NOMO-1 treated with dmso at 0.1 percent for 144 hours (cell line): Measurements from ENCODE around the gene ACSM2B.
"Not testable (repeated sequence)": the region's sequence is repeated elsewhere in the genome, so short reads cannot be mapped to it uniquely, and the experiment has no call there.

Source experiments
- DNase-seq: peaks from one replicate; lab custom pipeline; 2025; ENCODE audit not compliant: unreplicated experiment; lab: John Stamatoyannopoulos, UW

ACSM2B gene

DNA sequence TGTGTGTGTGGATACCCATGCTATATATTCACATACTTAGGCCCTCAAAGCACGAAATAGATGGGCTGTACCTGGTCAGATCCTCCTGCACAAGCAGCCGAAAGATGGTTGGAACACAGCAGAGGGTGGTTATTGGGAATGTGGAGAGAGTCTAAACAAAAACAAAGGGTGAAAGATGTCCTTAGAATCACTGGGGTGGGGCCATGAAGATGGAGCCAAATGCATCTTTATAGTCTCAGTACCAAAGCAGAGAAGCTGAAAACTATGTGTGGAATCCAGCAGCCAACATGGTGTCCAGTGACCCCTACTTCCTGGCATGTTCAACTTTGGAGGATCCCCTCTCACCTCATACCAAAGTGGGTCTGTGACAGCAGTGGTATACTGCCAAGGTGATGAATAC lies 19.5 kb upstream of the ACSM2B start:
- not testable (repeated sequence) for DNase-seq

DNA sequence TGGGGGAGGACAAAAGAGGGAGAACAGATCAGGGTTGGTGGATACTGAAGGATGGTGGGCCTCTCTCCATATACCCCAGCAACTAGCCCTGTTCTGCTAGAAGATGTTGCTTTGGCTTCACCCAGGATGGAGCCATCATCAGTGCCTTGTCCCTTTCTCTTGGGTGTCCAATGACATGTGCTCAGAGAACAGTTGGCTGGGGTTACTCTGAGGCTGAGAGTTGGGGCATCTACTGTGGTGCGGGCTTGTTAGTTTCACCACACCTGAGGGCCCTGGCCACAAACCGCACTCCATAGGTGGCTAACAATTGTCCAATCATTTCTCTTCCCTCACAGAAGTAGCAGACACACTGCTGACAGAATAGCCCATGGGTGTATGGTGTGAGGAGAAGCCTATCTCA lies 18.9 kb upstream of the ACSM2B start:
- not testable (repeated sequence) for DNase-seq

DNA sequence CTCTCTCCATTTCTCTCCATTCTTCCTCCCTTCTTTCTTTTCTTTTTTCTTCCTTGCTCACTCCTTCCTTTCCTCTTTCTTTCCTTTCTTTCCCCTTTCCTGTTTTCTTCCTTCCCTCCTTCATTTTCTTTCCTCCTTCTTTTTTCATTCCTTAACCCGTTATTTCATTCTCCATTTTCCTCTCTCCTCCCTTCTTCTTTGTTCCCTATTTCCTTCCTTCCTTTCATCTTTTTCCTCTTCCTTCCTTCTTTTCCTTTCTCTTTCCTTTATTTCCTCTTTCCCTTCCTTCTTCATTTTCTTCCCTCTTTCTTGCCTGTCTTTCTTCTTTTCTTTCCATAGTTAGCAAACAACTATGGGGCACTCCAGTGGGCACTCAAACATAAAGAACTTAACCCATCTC lies 16.6 kb upstream of the ACSM2B start:
- DNase-seq = not testable (repeated sequence)

DNA sequence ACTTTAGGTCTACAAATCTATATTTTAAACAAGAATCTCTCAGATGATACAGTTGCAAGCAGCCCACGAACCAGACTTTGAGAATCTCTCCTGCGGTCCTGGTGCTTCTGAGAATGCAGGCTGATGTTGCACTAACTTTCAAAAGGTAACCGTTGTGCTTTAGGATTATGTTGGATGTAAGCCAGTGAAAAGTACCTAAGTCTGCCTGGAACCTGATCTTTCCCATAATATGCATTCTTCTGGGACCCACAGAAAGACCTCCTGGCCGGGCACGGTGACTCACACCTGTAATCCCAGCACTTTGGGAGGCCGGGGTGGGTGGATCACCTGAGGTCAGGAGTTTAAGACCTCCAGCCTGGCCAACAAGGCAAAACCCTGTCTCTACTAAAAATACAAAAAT lies 13.3 kb upstream of the ACSM2B start:
- DNase-seq = not testable (repeated sequence)

DNA sequence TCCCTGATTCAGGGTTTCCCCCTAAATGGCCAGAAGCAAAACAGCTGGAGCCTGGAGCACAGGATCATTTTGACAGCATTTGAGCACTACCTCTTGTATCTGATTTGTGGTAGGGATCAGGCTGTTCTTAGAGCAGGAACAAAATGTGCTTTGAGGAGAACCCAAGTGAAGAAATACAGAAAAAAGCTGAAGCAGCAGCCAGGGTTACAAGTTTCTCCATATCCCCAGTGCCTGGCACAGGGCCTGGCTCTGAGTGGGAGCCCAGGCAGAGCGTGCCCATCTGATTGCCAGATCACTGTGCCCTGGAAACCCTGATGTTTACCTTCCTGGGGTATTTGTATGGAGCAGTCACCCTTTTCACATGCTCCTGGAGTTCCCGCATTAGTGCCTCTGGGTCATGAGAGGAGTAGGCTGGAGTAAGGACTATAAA lies 11.5 kb upstream of the ACSM2B start:
- DNase-seq = not testable (repeated sequence)

DNA sequence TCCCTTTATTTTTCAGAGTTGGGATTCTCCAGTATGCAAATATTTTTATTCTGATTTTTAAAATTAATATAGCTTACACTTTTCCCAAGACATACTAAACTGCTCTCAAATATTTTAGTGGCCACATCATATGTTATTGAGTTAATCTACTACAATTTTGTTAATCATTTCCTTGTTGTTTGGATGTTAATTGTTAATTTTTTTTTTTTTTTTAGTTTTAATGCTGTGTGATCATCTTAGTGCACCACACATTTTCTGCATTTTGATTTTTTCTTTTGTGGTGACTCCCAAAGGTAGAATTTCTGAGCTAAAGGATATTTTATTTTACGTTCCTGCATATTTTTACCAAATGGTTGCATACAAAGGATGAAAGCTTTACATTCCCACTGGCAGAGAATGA lies 10.5 kb upstream of the ACSM2B start:
- DNase-seq = not testable (repeated sequence)

DNA sequence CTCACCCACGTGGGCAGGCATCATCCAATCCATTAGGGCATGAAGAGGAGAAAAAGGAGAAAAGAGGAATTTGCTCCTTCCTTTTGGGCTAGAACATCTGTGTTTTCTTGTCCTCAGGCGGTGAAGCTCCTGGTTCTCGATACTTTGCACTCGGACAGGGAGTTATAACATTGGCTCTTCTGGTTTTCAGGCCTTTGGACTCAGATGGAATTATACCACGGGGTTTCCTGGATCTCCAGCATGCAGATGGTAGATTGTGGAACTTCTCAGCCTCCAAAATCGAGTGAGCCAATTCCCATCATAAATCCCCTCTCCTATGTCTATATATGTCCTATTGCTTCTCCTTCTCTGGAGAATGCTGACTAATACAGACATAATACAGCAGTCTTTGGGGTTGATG lies 9.9 kb upstream of the ACSM2B start:
- not testable (repeated sequence) for DNase-seq

DNA sequence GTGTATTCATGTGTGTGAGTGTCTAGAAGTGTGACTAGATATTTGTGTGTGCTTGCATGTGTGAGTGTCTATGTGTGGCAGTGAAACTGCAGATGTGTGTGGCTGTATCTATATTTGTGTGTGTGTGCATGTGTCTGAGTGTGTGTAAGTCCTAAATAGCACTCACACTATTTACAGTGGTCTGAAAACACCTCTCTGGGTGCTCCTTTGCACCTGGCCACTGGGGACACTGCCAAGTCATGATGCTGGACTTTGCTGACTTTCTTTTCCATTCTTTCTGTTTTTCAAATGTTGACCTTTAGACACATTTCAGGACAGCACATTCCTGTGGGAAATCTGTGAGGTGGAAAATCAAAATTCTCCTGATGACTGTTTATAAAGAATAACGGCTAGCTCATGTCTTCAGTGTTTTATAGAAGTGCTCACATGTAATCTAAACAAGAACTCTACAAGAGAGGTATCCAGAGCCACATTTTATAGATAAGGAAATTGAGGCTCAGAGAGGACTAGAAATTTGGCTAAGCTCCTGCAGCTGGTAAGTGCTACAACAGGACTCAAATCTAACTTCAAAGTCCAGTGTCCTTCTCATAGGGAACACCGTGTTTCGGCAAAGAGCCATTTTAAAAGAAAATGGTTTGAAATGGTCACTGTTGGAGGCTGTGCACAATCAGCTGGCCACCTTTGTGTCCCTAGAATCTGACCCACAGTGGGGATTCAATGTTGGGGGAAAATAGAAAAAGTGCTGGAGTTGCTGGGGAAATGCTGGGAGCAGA lies 4.5 kb upstream of the ACSM2B start:
- DNase-seq = not testable (repeated sequence)

DNA sequence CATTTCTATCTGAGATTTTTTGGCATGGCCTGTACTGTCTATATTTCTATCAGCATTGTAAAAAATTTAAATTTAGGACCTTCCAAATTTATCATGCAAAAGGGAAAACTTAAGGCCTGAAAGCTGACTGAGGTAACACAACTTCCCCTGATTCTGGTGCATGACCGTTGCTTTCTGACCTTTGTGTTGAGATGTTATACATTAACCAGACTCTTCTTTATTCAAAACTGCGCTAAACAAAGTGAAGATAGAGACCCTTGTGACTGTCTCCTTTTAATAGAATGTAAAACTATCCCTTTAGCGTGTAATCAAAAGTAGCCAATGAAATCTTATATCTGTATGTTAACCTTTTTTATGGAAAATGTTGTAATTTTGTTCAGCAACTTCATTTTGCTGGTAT lies 1.9 kb upstream of the ACSM2B start:
- DNase-seq = not testable (repeated sequence)

DNA sequence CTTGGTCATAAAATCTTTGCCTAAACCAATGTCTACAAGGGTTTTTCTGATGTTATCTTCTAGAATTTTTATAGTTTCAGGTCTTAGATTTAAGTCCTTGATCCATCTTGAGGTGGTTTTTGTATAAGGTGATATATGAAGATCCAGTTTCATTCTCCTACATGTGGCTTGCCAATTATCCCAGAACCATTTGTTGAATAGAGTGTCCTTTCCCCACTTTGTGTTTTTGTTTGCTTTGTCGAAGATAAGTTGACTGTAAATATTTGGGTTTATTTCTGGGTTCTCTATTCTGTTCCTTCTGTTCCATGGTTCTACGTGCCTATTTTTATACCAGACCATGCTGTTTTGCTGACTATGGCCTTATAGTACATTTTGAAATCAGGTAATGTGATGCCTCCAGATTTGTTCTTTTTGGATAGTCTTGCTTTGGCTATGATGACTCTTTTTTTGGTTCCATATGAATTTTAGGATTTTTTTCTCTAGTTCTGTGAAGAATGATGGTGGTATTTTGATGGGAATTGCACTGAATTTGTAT lies 7.0 kb downstream of the ACSM2B start:
- DNase-seq = not testable (repeated sequence)

DNA sequence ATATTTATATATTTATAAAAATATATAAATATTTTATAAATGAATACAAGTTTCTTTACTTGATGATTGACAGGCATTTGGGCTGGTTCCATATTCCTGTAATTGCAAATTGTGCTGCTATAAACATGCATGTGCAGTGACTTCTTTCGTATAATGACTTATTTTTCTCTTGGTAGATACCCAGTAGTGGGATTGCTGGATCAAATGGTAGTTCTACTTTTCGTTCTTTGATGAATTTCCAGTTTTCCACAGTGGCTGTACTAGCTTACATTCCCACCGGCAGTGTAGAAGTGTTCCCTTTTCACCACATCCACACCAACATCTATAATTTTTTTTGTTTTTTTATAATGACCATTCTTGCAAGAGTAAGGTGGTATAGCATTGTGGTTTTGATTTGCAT lies 7.8 kb downstream of the ACSM2B start:
- no peak for DNase-seq

DNA sequence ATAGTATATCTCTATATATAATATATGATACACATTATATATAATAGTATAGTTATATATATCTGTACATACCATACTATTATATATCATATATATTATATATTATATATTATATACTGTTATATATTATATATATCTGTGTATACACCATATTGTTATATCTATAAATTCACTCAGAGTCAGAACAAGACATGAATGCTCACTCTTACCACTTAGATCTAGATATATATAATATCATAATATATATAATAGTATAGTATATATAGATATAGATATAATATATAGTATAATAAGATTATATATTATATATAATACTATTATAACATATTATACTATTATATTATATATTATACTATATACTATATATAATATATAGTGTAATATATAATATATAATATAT lies 9.3 kb downstream of the ACSM2B start:
- no peak for DNase-seq

DNA sequence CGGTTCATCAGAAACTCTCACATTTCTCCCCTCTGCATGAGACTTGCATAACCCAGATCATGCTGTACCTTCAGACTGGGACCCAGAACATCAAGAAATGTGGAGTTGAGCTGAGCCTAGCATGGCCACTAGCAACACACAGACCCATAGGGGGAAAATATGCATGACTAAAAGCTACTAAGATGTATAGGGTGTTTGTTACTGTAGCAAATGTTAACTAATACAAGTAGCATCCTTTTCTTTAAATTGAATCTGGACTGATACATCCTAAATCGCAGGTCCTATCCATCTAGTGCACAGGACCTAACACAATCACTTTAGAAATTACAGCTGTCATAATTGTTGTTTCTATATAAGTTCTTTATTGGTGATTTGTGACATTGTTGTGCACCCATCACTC lies 10.8 kb downstream of the ACSM2B start:
- DNase-seq = not testable (repeated sequence)

DNA sequence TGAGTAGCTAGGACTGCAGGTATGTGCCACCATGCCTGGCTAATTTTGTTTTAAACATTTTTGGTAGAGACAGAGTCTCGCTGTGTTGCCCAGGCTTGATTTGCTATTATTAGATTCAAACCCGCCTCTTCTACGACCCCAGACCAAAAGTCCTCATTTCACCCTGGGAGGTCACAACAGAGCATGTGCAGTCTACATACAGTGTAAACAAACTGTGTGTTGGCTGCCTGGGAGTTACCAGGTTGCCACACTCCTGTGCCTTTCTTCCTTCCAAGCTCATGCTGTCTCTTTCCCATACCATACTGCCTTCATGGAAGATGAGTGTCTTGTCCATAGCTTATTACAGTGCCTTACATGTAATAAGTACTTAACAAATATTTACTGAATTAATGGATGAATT lies 11.9 kb downstream of the ACSM2B start:
- DNase-seq = not testable (repeated sequence)

DNA sequence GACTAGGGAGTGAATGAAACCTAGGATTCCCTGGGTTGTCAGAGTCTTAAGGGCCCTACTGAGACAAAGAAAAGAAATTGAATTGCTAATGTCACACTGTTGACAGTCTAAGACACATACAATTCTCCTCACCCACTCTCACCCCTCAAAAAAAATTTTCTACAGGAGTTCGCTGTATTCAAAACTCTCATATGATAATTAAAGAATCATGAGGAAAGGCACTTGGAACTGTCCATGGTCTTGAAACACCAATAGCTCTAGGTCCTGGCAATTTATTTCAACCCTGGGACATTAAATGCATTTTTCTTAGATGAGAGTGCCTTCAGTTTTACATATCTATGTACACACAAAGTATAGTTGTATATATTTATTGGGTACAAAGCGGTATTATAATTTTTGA lies 20.5 kb downstream of the ACSM2B start:
- not testable (repeated sequence) for DNase-seq

DNA sequence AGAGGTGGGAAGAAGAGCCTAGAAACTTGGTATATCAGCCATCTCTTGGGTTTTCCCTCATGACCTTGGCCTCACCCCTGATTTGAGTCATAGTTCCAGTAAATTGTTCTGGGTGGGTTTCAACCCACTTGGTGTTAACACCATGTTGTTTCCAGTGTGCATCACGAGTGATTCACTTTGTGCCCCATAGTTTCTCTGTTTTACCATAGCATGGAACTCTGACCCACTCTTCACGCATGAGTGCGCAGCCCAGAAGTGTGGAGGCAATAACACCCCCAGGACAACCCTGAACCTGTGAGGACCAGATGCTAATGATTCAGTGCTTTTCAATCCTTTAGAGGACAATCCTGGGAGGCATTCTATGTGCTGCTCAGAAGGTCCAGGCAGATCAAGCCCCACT lies 21.5 kb downstream of the ACSM2B start:
- not testable (repeated sequence) for DNase-seq

DNA sequence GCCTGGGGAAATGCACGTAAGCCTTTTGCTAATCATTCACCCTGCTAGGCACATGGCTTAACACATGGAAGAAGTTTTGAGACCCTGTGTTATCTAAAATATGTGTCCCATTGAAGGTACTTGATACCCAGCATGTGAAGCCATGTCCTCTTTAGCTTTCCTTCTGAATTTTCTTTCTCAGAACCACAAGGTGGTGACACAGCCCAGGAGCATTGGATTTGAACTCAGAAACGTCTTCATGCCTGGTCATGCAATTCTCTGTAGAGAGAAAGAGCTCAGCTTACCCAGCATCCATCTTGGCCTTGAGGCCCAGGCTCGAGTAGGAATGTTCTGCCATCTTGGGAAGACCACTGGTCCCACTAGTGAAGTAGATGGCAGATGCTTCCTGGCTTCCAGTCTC lies 22.7 kb downstream of the ACSM2B start:
- DNase-seq = not testable (repeated sequence)

DNA sequence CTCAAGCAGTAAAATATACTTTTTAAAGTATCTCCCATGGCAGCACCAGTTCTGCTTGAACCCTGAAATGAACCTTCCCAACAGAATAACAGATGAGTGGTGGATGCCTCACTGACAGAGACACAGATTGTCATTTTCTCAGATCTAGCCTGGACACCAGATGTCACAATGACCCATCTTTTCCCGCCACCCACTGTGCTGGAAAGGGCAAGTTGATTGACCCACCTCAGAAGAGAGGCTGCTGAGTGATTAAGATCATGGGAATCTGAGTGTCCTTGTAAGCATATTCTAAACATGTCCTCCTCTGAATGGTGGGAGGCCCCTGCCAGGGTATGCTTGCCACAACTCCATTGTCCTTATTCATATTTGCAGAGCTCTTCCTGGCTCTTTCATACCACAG lies 29.2 kb downstream of the ACSM2B start:
- DNase-seq = not testable (repeated sequence)

DNA sequence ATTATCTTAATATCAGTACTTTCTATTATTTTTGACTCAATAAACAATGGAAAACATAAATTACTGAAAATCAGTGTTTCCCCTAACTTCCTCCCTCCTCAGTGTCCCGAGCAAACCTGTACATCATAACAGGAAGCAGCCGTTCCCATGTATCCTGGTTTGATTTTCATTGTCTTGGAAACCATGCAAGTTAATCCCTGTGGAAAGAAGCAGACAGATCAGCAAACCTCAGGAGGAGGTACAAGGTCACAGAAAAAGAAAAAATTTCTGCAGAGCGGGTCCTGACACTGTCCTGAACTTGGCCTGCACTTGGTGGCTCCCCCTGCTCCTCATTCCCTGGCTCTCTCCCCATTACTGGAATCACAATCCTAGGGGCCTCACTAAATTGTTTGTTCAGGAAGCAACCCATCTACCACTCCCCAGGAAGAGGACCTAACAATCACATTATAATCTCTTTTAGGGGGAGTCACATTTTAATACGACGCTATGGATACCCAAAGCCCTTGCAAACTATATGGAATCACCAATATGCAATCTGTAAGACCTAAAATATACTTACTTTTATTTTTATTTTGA lies 29.8 kb downstream of the ACSM2B start:
- not testable (repeated sequence) for DNase-seq

DNA sequence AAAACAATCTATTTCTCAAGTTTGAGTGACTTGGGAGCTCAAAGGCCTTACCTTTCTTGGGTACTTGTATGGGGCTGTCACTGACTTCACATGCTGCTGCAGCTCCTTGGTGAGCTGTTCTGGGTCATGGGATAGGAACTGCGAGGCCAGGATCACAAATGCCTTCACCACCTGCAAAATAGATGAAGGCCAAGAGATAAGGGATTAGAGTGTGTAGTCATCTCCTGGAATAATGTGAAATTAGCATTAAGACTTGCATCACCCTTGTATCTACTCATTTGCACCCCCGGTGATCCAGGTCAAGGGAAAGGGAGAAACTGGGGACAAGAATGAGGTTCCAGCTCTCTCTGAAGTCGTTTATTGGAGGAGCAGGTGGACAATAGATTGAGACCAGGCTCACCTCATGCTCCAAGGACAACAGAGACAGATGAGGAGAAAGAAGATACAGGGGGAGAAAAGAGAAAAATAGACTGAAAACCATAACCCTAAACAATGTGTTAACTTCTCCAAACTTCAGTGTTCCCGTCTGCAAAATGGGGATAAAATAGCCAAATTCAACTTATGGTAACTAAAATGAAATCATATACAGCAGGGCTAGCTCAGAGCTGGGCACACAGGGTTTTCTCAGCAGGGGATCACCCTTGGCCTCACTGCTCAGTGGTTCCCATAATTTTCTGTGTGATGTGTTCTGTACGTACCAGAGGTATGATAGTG lies 35.4 kb downstream of the ACSM2B start:
- DNase-seq = not testable (repeated sequence)

DNA sequence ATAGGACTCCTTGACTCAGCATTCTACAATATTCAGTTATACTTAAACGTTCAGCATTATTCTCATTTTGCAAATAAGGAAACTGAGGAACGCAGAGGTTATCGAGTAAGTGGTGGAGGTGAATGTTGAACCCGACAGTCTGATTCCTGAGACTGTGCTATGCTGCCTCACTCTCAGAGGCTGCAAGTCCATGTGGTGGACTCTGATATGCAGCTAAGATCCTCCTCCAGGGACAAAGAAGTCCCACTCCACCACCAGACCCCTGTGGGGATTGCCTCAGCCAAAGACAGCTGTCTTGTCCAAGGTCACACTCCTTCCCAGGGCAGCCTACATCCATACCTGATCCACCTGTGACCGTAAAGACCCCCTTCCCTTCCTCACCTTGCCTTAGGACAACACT lies 37.5 kb downstream of the ACSM2B start:
- no peak for DNase-seq

DNA sequence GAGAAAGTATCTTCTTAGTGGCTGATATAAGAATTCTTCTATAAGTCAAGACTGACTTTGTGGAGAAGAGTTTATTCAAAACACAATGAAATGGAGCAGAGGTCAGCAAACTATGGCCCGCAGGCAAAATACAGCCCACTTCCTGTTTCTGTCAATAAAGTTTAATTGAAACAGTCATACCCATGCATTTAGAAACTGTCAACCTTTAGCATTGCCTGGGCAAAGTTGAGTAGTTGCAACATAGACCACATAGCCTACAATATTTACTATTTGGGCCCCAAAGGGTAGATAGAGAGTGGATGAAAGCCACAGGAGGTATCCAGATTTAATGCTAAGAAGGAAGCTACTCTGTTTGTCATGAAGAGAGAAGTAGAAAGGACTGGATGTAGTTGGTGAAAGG lies 38.0 kb downstream of the ACSM2B start:
- no peak for DNase-seq
